GM18951 (cell line): Measurements from ENCODE around the gene SLC25A48.

Source experiments
- POLR2A ChIP-seq: IDR thresholded peaks from 4 replicates; pipeline ENCODE4 v1.6.1; 2011; ENCODE audit warnings: mild to moderate bottlenecking; ENCODE audit not compliant: insufficient read length, insufficient read depth; ENCODE audit errors: extremely low read depth
- in situ Hi-C: fragments of 300-500 bp; cut with MboI; formaldehyde crosslinking; loops from one replicate; pipeline ENCODE4 v1.12.0; 2022; ENCODE audit warnings: low sequenced_read_pairs, mixed read lengths, inconsistent platforms; ENCODE audit not compliant: unreplicated experiment

SLC25A48 gene

GRCh38 chr5:135869276-135869675, 34.8 kb downstream of the SLC25A48 start:
- in situ Hi-C loops = no loop called here
- no peak for TF ChIP-seq POLR2A

- in situ Hi-C loops = no loop called here
These were observed 35.5 kb downstream of the SLC25A48 start for GRCh38 chr5:135869935-135870334.

GRCh38 chr5:135871268-135871915, 36.9 kb downstream of the SLC25A48 start:
- no peak for TF ChIP-seq POLR2A
- in situ Hi-C loops = no loop called here

More at GRCh38 chr5:135869935-135870334, 35.5 kb downstream of the SLC25A48 start:
- TF ChIP-seq POLR2A = no peak

- no peak for TF ChIP-seq POLR2A
- in situ Hi-C loops = no loop called here
These were observed 39.4 kb downstream of the SLC25A48 start for GRCh38 chr5:135873831-135874230.

- in situ Hi-C loops = no loop called here
- TF ChIP-seq POLR2A = no peak
These were observed 40.0 kb downstream of the SLC25A48 start for GRCh38 chr5:135874461-135874860.

GRCh38 chr5:135875567-135875966, 41.1 kb downstream of the SLC25A48 start:
- in situ Hi-C loops = no loop called here
- TF ChIP-seq POLR2A = no peak

GRCh38 chr5:135876146-135876545, 41.7 kb downstream of the SLC25A48 start:
- TF ChIP-seq POLR2A = no peak
- in situ Hi-C loops = no loop called here

GRCh38 chr5:135877570-135878155, 43.2 kb downstream of the SLC25A48 start:
- no peak for TF ChIP-seq POLR2A
- in situ Hi-C loops = no loop called here

GRCh38 chr5:135878156-135878620, 43.7 kb downstream of the SLC25A48 start:
- TF ChIP-seq POLR2A = no peak
- in situ Hi-C loops = no loop called here

- TF ChIP-seq POLR2A = no peak
- in situ Hi-C loops = no loop called here
These were observed 45.1 kb downstream of the SLC25A48 start for GRCh38 chr5:135879591-135879990.

- in situ Hi-C loops = loop anchor here (10.0 kb wide), 1 partner anchor 325 kb away; no protein-coding TSS in a partner anchor
- no peak for TF ChIP-seq POLR2A
These were observed 45.8 kb downstream of the SLC25A48 start for GRCh38 chr5:135880278-135880677.

- no peak for TF ChIP-seq POLR2A
- in situ Hi-C loops = loop anchor here (10.0 kb wide), 1 partner anchor 324 kb away; no protein-coding TSS in a partner anchor
These were observed 46.3 kb downstream of the SLC25A48 start for GRCh38 chr5:135880801-135881200.

- in situ Hi-C loops = loop anchor here (10.0 kb wide), 1 partner anchor 324 kb away; no protein-coding TSS in a partner anchor
- TF ChIP-seq POLR2A = no peak
These were observed 46.8 kb downstream of the SLC25A48 start for GRCh38 chr5:135881244-135881643.

- in situ Hi-C loops = loop anchor here (10.0 kb wide), 1 partner anchor 323 kb away; no protein-coding TSS in a partner anchor
- TF ChIP-seq POLR2A = no peak
These were observed 47.4 kb downstream of the SLC25A48 start for GRCh38 chr5:135881819-135882218.
